H1 (cell line): ENCODE data around the gene CYP26A1. TPM values are rescaled to one million over a fixed set of nuclear protein-coding genes. Genes with fewer than 3 reads are reported as not detected.
A peak's percentile ranks its signal among the peaks of the same experiment; 100 is the strongest.

ENCODE experiments used
- CTCF ChIA-PET: fragments of 300-600 bp; sonication (Branson Sonifier 250); formaldehyde crosslinking; loops from one replicate; lab custom pipeline; 2021; ENCODE audit not compliant: partially characterized antibody; lab: Charles Lee
- POLR2A ChIA-PET: fragments of 300-600 bp; sonication (Branson Sonifier 250); formaldehyde crosslinking; loops from one replicate; lab custom pipeline; 2021; ENCODE audit warnings: inconsistent platforms; ENCODE audit not compliant: partially characterized antibody; lab: Charles Lee
- DNase-seq, 2 experiments: peaks; one replicate each; pipeline versions ENCODE4 v3.0.0 to v3.0.0-alpha.2; 2010 to 2022; ENCODE audit warnings: low spot score in 2 of 2, low read depth in 1 of 2, mixed read lengths in 1 of 2
- FAIRE-seq: peaks from 2 replicates; lab custom pipeline; 2011; peaks lifted over from hg19 to GRCh38; lab: Jason Lieb, UNC
- H2AFZ ChIP-seq: 2 replicates; pipeline ENCODE4 v1.8.1; 2012; ENCODE audit warnings: low read length, inconsistent platforms
- H2AK5ac ChIP-seq: 2 replicates; pipeline ENCODE4 v1.6.1; 2013; ENCODE audit warnings: low read depth, low read length
- H2BK120ac ChIP-seq: replicated peaks from 2 replicates; pipeline ENCODE3; 2013; ENCODE audit warnings: low read depth, low read length, inconsistent platforms
- H2BK12ac ChIP-seq: 2 replicates; pipeline ENCODE4 v1.6.1; 2013; ENCODE audit warnings: low read depth, low read length
- H2BK15ac ChIP-seq: 2 replicates; pipeline ENCODE4 v1.6.1; 2013; ENCODE audit warnings: low read length
- H2BK20ac ChIP-seq: 2 replicates; pipeline ENCODE4 v1.6.1; 2013; ENCODE audit warnings: low read length
- H2BK5ac ChIP-seq: 2 replicates; pipeline ENCODE4 v1.6.1; 2013; ENCODE audit warnings: low read depth, low read length
- H3K14ac ChIP-seq: 2 replicates; pipeline ENCODE4 v1.6.1; 2013; ENCODE audit warnings: inconsistent platforms; ENCODE audit not compliant: insufficient read length
- H3K18ac ChIP-seq: 2 replicates; pipeline ENCODE4 v1.6.1; 2013; ENCODE audit warnings: low read length; ENCODE audit errors: extremely low read depth
- H3K23ac ChIP-seq: 2 replicates; pipeline ENCODE4 v1.6.1; 2013; ENCODE audit warnings: inconsistent platforms; ENCODE audit not compliant: insufficient read length
- H3K23me2 ChIP-seq: 2 replicates; pipeline ENCODE4 v1.6.1; 2013; ENCODE audit warnings: low read depth, low read length
- H3K27ac ChIP-seq: 2 replicates; pipeline ENCODE4 v1.6.1; 2011; ENCODE audit warnings: low read depth, low read length, inconsistent platforms
- H3K27me3 ChIP-seq, 4 experiments: replicated peaks in 1 of 4; 1 replicate in 1 of 4; 2 replicates in 3 of 4; pipeline versions ENCODE4 v1.6.1 to v1.8.1; 2011 to 2013; ENCODE audit warnings: low read length in 3 of 4, mild to moderate bottlenecking in 3 of 4, inconsistent platforms in 2 of 4, mixed read lengths in 2 of 4, moderate library complexity in 1 of 4; ENCODE audit not compliant: control insufficient read depth in 3 of 4, insufficient read depth in 3 of 4; ENCODE audit errors: extremely low read depth in 1 of 4
- H3K36me3 ChIP-seq, 4 experiments: 2 replicates each; pipeline versions ENCODE4 v1.6.1 to v1.8.1; 2011 to 2013; ENCODE audit warnings: mild to moderate bottlenecking in 4 of 4, low read length in 3 of 4, moderate library complexity in 2 of 4, control low read depth in 1 of 4, inconsistent platforms in 1 of 4; ENCODE audit not compliant: insufficient read depth in 4 of 4, control insufficient read depth in 2 of 4
- H3K4ac ChIP-seq: replicated peaks from 2 replicates; pipeline ENCODE3; 2013; ENCODE audit warnings: low read length, low read depth, mixed read lengths, inconsistent platforms; ENCODE audit not compliant: insufficient read length
- H3K4me1 ChIP-seq, 4 experiments: replicated peaks in 1 of 4; 1 replicate in 1 of 4; 2 replicates in 3 of 4; pipeline versions ENCODE4 v1.6.1 to v1.8.1; 2011 to 2013; ENCODE audit warnings: low read length in 3 of 4, inconsistent platforms in 2 of 4, mixed read lengths in 1 of 4; ENCODE audit not compliant: insufficient read depth in 4 of 4, control insufficient read depth in 3 of 4
- H3K4me2 ChIP-seq, 2 experiments: 2 replicates each; pipeline versions ENCODE4 v1.6.1 to v1.8.1; 2011 to 2013; ENCODE audit warnings: low read depth in 2 of 2, low read length in 2 of 2, control low read depth in 1 of 2, inconsistent platforms in 1 of 2, mild to moderate bottlenecking in 1 of 2; ENCODE audit not compliant: insufficient read depth in 1 of 2
- H3K4me3 ChIP-seq, 4 experiments: fragments of 200-600, 300-600 bp in 1 of 4; sonication (generic), shearing (Covaris generic), sonication (Bioruptor Twin) in 1 of 4; 2 replicates each; pipeline versions ENCODE4 v1.5.1 to v1.8.1; 2011 to 2016; ENCODE audit warnings: low read length in 4 of 4, low read depth in 3 of 4, control low read depth in 2 of 4, inconsistent platforms in 2 of 4, mild to moderate bottlenecking in 2 of 4, mixed read lengths in 1 of 4, moderate library complexity in 1 of 4; ENCODE audit not compliant: insufficient read depth in 2 of 4; ENCODE audit errors: extremely low read depth in 1 of 4
- H3K56ac ChIP-seq: replicated peaks from 2 replicates; pipeline ENCODE3; 2013; ENCODE audit warnings: low read depth, mild to moderate bottlenecking, mixed read lengths, low read length, inconsistent platforms; ENCODE audit not compliant: insufficient read length
- H3K79me1 ChIP-seq: 2 replicates; pipeline ENCODE4 v1.6.1; 2013; ENCODE audit warnings: low read depth, low read length, control low read depth
- H3K79me2 ChIP-seq, 2 experiments: 2 replicates each; pipeline versions ENCODE4 v1.6.1 to v1.8.1; 2012 to 2013; ENCODE audit warnings: low read length in 2 of 2, mild to moderate bottlenecking in 2 of 2, inconsistent platforms in 1 of 2; ENCODE audit not compliant: insufficient read depth in 2 of 2, control insufficient read depth in 1 of 2
- H3K9ac ChIP-seq, 4 experiments: replicated peaks in 1 of 4; 1 replicate in 1 of 4; 2 replicates in 3 of 4; pipeline versions ENCODE4 v1.6.1 to v1.8.1; 2011 to 2013; ENCODE audit warnings: low read depth in 3 of 4, low read length in 3 of 4, control low read depth in 2 of 4, mild to moderate bottlenecking in 2 of 4, moderate library complexity in 2 of 4, inconsistent platforms in 1 of 4; ENCODE audit errors: extremely low read depth in 1 of 4
- H3K9me3 ChIP-seq, 2 experiments: 2 replicates each; pipeline versions ENCODE4 v1.6.1 to v1.8.1; 2012 to 2013; ENCODE audit warnings: mild to moderate bottlenecking in 2 of 2, moderate library complexity in 2 of 2, control low read depth in 1 of 2, inconsistent platforms in 1 of 2, low read depth in 1 of 2, low read length in 1 of 2, mixed read lengths in 1 of 2; ENCODE audit not compliant: insufficient read depth in 2 of 2
- H4K20me1 ChIP-seq, 2 experiments: replicated peaks in 1 of 2; 2 replicates each; pipeline versions ENCODE3 to v1.8.1; 2011 to 2013; ENCODE audit warnings: inconsistent platforms in 2 of 2, low read length in 2 of 2, mild to moderate bottlenecking in 1 of 2; ENCODE audit not compliant: insufficient read depth in 2 of 2, control insufficient read depth in 1 of 2
- H4K5ac ChIP-seq: 2 replicates; pipeline ENCODE4 v1.6.1; 2013; ENCODE audit warnings: low read length, low read depth, mixed read lengths, inconsistent platforms; ENCODE audit not compliant: insufficient read length
- H4K8ac ChIP-seq: 2 replicates; pipeline ENCODE4 v1.8.0; 2013; ENCODE audit warnings: mild to moderate bottlenecking, moderate library complexity, low read length, inconsistent platforms; ENCODE audit not compliant: insufficient read depth; ENCODE audit errors: extremely low read depth
- H4K91ac ChIP-seq: replicated peaks from 2 replicates; pipeline ENCODE3; 2013; ENCODE audit warnings: low read length, mixed read lengths, inconsistent platforms; ENCODE audit not compliant: insufficient read length
- CHD2 ChIP-seq: IDR thresholded peaks from 2 replicates; pipeline ENCODE4 v1.6.1; 2012; ENCODE audit warnings: low read length, improper control_type of control experiment
- CTBP2 ChIP-seq: IDR thresholded peaks from 2 replicates; pipeline ENCODE4 v1.7.0; 2011; ENCODE audit warnings: borderline replicate concordance, mild to moderate bottlenecking, moderate library complexity, mixed read lengths, low read length; ENCODE audit not compliant: insufficient read depth, insufficient read length
- FOSL1 ChIP-seq: IDR thresholded peaks from 2 replicates; pipeline ENCODE4 v1.6.1; 2011; ENCODE audit warnings: mild to moderate bottlenecking, low read depth, low read length, moderate library complexity; ENCODE audit not compliant: insufficient read depth
- WGBS, 2 experiments: shearing (Covaris generic) in 1 of 2; methylation state at CpG; one replicate each; pipeline versions ENCODE4 v1.1.6 to v1.1.7; 2013 to 2015; ENCODE audit warnings: low lambda C conversion rate in 2 of 2, mixed read lengths in 2 of 2, inconsistent platforms in 1 of 2, low coverage in 1 of 2, missing lambda C conversion rate in 1 of 2; ENCODE audit not compliant: insufficient replicate concordance in 2 of 2, insufficient coverage in 1 of 2, insufficient read length in 1 of 2; ENCODE audit errors: extremely low coverage in 1 of 2, missing lambda C conversion rate in 1 of 2; 5-methylcytosine and 5-hydroxymethylcytosine counted together
- polyA plus RNA-seq, 7 experiments: library from polyadenylated mRNA; depleted of rRNA in 3 of 7; stranded (reverse) in 5 of 7; unstranded in 2 of 7; fragments of >200 nt in 5 of 7; fragments of 200-250 nt in 2 of 7; gene quantifications; 1 replicate in 5 of 7; 2 replicates in 1 of 7; 4 replicates in 1 of 7; pipeline versions ENCODE4 v1.2.1 to v1.2.3, GENCODE V29; 2011 to 2013; ENCODE audit warnings: missing spikeins in 2 of 7, mixed read lengths in 2 of 7
- total RNA-seq: library from RNA; stranded (reverse); fragmentation: NEBNext Ultra II Directional; extraction: Animal tissue kit (Norgen Biotek cat#: 25700); gene quantifications from 2 replicates; pipeline ENCODE4 v1.2.1, GENCODE V29; 2021

CYP26A1 gene
- total and polyA plus RNA-seq, 2 of the 8 experiments (the other 6 are each of a cell fraction or from before 2014, with no cell fraction given): 5.0 to 9.1 TPM

GRCh38 chr10:93071177-93071472, 2.6 kb upstream of the CYP26A1 start:
- CTCF ChIA-PET: interaction anchor here (0.7 to 14.8 kb wide), 13 partner anchors 8 to 1592 kb away, joined by 3 to 147 read pairs (median 3); partner anchors contain the start of genes CYP26C1 and MYOF
- TF ChIP-seq FOSL1 (no peak), CTBP2 (no peak), CHD2 (no peak)
- TF ChIP-seq, all 59 proteins: peak for 0
- Histone ChIP-seq H3K9me3 (no peaks in the 10 kb centered on the region), H3K4me3 (no peak overlapping the region), H4K8ac (no peak overlapping the region), H4K5ac (no peak overlapping the region), H3K27me3 (peaks cover 92 to 100% (median 99%) of the 10 kb centered on the region in 4 experiments), H2BK5ac (no peak overlapping the region), H2BK15ac (no peak overlapping the region), H3K23me2 (peaks cover 22% of the 10 kb centered on the region), H2BK20ac (no peak overlapping the region), H3K4me2 (peak overlapping the region; percentile 35 to 95), H3K23ac (no peak overlapping the region), H3K14ac (no peak overlapping the region), H3K56ac (no peak overlapping the region), H2BK12ac (no peak overlapping the region), H2AFZ (no peak overlapping the region), H3K36me3 (peaks cover 0 to 15% (median 2%) of the 10 kb centered on the region in 4 experiments; a peak in 4 of 8 replicates), H4K91ac (no peak overlapping the region), H3K4ac (no peak overlapping the region), H4K20me1 (peaks cover 5 to 21% of the 10 kb centered on the region in 2 experiments), H3K9ac (no peak overlapping the region), H3K79me2 (no peaks in the 10 kb centered on the region; a peak in 1 of 4 replicates), H2AK5ac (no peak overlapping the region), H3K4me1 (peaks cover 4 to 38% (median 33%) of the 10 kb centered on the region in 4 experiments), H3K27ac (no peak overlapping the region), H3K18ac (no peak overlapping the region), H2BK120ac (no peak overlapping the region), H3K79me1 (no peaks in the 10 kb centered on the region)
- 33% methylated on average over 7 of the region's 7 CpGs; no CpG with 5 or more reads in 1 of the 2 experiments for WGBS, 2 experiments
- DNase-seq (no peak), FAIRE-seq (no peak)
- POLR2A ChIA-PET: no interaction called here
